Stimulated activated CD4-positive, alpha-beta T cell treated with anti-CD3 and anti-CD28 coated beads, Interleukin-15, amount 100 ng/mL, for 48 hours (primary cell): ENCODE data around the gene FGF1.
"Not testable (repeated sequence)": the region's sequence is repeated elsewhere in the genome, so short reads cannot be mapped to it uniquely, and the experiment has no call there.

Source experiments
- DNase-seq, 2 donors: peaks; one replicate each; pipeline ENCODE4 v3.0.0-alpha.2; 2020; ENCODE audit warnings: low read depth in 2 of 2

The FGF1 gene

DNA sequence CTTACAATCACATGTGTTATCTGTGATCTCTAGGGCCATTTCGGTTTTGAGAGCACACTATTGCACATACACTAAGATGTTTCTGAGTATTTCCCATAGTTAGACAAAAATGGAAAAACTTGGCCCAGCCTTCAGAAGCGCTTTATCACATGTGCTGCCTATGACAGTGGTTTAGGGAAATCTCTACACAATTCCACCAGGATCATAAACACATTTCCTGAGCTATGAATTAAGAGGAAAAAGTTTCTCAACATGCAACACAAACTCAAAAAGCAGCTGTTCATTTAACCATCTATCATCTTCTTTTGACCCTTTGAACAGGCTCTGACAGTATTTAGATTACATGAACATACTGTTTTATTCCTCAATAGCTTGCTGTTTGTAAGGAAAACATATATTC is 15.1 kb downstream of the FGF1 start:
- no peak for DNase-seq

DNA sequence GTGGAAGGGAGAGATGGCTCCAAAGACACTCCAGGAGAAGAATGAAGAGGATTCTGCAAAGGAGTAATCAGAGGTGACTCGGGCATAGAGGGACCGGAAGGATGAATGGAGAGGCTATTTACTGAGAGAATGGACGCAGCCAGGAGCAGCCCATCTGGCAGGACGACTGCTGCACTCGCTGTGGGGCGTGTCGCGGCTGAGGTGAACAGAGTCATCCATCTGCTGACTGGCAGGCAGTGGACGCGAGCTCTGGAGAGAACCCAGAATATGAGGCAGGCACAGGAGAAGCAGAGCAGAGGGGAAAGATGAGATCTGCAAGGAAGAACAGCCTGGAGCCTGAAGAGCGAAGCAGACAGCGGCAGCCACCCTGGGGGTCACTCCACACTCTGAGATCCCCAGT is 16.4 kb downstream of the FGF1 start:
- no peak for DNase-seq

DNA sequence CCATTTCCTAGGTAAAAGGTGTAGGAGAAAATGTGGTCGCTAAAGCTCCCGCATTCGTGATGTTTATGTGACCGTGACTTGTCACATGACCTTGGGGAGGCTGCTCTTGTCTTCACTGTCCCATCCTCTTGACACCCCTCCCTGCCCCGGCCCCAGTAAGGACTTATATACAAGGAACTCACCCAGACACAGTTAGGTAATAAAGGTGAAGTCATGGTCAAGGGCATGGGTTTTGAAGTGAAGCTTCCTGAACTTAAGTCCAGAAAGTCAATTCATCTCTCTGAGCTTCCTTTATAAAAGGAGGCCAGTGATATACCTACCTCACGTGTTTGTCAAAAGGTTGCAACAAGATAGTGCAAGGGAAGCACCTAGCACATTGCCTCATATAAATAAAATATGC is 17.6 kb downstream of the FGF1 start:
- no peak for DNase-seq

DNA sequence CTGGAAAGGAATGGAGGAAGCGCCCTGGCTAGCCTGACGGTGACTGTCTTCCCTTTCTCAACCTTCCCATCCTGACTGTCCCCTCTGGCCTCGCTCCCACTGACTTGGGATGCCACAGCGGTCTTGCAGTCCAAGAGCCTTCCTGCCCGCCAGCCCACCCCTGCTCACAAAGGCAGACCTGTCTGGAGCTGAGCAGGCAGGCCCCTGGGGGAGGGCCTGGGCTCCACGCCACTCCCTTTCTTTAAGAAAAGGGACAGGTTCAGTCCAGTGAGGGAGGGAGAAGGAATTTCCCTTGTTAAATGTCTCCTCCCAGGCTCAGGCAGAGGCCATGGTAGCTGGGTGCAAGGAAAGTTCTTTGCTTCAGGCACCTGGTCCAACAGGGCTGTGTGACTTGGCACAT is 18.1 kb downstream of the FGF1 start:
- DNase-seq: no peak

DNA sequence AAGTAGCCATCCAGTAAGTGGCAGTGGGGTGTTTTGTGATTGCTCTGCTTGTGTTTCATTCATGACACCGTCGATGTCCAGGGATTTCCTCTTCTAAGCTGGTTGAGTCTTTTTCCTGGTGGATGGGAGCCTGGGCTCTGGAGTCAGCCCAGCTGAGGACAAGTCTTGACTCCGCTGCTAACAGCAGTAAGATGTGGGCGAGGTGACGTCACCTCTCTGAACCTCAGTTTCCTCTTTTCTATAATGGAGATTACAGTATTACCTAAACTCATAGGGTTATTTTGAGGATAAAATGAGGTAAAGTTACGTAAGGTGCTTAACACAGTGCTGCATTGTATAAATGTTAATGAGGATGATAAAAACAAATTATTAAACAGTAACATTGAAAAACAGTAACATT is 21.3 kb downstream of the FGF1 start:
- no peak for DNase-seq

DNA sequence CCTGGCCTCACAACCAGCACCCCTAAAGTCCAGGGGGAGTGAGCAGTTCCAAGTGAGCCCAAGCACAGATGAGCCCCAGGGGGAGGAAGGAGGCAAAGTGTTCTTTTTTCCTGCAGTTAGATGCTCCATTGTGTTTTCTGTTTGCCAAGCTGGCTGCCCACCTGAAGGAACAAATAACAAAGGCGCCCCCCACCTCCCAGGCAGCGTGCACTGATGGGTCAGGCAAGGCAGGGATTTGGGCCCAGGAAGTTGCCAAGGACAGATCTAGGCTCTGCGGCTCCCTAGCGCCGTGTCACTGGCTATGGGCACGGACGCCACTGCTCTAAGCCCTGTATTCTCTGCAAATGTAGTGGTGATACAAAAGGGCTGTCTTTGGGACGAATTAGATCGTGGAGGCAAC is 21.8 kb downstream of the FGF1 start:
- no peak for DNase-seq

DNA sequence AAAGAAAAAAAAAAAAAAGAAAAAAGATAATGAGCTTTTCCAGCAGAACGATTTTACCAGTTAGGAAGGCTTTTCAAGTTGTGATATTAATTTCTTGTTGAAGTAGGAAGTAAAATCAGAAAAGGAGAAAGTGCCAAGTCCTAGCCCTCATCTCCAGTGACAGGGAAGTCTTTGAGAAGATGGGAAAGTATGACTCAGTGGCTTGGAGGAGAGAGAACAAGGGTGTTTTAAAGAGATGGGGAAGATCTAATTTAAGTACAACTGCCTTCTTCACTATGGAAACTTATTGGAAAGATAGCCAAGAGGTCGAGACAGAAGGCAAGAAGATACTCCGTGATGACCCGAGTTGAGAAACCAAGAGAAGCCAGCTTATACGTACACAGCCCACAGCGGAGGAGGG is 22.6 kb downstream of the FGF1 start:
- DNase-seq: no peak

DNA sequence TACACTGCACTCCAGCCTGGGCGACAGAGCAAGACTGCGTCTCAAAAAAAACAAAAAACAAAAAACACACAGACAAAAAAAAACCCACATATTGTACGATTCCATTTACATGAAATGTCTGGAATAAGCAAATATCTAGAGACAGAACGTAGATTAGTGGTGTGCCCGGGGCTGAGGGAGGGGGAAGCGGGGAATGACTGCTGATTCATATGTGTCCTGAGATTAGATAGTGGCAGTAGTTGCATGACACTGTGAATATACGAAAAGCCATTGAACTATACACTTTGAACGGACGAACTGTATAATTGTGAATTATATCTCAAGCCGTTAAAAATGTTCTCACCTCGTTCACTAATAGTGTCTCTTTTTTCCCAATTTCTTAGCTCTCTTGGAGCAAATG is 23.9 kb downstream of the FGF1 start:
- DNase-seq: no peak

DNA sequence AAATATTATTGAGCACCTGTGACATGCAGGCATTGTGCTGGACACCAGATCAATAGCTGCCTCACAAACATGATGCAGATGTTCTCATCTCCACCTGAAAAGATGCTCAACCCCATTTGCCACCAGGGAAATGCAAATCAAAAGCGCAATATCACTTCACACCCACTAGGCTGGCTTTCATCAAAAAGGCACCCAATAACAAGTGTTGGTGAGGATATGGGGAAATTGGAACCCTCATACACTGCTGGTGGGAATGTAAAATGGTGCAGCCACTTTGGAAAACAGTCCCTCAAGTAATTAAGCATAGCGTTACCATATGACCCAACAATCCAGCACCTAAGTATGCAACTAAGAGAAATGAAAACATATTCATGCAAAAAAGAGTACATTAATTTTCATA is 24.7 kb downstream of the FGF1 start:
- DNase-seq: no peak

DNA sequence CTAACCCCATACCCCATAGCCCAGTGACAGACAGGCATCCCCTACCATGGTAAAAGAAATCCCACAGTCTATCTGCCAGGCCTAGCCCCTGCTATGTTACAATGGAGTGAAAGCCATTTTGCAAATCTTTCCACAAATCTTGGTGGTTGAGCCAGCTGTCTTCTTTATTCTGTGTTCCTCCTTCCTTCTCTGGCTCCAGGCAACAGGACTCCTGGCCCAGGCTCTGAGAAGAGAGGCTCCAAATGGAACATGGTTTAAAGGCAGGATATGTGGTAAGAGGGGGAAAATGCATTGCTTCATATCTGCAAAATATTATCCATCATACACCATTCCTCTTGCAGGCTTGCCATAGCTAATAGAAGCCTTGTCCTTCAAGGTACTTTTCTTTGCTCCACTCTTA is 25.2 kb downstream of the FGF1 start:
- DNase-seq: no peak

DNA sequence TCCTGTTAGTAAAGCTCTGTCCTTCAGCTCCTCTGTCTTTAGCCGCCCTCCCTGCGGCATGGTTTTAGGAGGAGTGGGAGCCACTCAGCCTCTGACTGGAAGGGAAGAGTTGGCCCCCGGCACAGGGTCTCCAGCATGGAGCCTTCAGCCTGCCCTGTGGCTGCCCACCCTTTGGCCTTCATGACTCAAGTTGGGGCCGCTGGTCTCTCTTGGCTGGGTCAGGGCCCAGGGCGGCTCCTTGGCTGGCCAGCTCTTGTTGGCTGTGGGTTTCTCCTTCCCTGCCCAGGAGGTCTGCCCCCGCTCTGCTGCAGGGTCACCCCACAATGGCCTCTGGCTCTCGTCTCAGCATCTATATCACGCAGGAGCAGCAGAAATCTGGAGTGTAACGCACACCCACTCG is 25.7 kb downstream of the FGF1 start:
- no peak for DNase-seq

DNA sequence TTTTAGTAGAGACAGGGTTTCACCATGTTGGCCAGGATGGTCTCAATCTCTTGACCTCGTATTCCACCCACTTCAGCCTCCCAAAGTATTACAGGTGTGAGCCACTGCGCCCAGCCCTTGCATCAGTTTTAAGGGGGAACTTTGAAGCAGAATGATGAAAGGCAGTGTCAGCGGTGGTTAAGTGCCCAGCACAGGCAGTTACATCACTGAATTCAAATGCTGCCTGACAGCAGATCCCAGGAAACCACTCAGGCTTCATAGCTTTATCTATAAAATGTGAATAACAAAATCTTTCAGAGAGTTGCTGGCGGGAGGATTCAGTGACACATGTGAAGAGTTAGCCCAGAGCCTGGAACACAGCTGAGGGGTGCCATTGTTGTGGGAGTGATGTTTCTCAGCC is 26.5 kb downstream of the FGF1 start:
- DNase-seq: no peak

DNA sequence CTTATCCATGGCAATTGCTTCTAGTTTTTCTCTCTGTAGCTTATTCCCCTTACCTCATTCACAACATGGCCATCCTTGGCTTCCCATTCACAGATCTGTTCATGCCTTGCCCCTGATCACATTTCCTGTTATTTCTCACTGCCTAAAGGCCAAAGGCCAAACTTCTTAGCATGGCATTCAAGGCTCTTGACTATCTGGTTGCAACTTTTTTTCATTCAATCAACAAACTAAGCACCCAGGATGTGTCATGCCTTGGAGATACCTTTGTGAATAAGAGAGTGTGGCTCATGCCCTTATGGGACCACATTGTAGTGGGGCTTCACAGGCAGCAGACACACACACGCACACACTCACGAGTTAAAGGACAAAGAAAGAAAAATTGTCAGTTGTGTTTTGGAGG is 27.6 kb downstream of the FGF1 start:
- DNase-seq: no peak

DNA sequence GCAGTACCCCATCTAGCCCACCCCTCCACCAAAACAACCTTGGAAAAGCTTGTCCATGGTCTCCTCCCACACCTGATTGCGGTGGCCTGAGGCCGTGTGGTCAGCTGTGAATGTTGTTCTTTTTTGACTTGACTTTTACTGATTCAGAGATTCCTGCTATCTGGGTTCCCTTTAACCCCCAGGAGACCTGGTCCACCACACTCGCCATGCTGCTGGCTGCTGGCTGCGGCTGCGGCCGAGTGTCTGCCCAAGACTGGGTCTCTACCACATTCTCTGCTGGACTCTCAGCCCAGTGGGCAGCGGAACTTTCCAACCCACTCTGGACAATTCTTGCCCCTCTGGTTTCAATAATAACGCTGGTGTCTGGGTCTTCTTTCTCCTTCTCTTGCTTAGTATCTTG is 28.4 kb downstream of the FGF1 start:
- DNase-seq: no peak

DNA sequence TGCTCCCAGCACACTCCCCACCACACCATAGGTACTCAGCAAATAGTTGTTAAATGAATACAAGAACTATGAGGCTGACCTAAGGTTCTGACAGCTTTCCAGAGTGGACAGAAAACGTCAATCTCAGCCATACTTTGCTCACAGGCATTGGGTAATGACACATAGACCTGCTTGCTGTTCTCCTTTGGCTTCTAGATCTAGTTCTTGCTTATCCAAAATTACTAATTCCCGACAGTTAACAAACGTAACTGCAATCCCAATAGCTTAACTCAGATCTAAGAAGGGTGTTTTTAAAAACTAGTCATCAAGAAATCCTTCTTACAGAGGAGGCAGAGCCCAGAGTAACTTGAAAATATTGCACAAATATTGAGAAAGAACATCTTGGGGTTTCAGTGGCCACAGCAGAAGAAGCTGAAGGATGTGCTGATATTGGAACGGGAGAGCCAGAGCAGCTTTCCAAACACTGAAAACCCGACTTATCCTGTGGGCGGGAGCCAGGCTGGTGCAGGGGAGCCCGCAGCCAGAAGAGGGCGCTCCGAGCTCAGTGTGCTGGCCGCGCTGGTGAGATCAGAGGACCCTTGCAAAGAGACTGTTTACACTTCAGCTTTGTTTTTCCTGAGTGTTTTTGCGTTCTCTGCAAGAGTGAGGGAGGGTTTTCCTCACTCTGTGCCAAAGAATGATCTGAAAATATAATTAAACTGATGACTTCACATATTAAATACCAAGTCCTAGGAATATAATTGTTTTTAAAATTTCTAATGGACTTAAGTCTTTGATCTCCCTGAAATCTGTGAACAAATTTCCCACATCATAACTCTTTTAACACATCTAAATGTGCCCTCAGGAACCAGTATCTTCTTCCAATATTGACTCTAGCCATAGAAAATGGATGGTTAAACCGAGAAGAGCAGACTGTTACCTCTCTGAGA is 30.3 kb downstream of the FGF1 start:
- peak; percentile 33 to 63 for DNase-seq

DNA sequence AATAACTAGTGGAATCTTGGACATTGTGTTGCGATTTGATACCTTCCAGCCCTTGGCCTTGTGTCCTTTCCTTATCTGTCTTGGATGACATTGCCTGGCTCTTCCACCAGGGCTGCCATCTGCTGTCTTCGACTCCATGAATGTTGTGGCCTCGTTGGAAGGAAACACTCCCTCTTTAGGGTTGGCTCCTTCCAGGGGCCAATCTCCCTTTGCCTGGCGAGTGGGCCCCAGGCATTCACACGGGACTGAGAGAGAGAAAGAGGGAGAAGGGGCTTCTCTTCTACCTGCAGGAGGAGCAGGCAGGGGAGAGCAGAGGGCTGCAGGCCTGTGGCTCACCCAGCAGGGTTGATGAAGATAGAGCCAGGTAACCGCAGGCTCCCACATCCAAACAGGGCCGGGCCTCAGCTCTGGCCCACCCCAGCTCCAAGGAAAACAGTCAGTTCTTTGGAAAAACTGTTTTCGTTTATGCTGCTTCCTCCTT is 31.3 kb downstream of the FGF1 start:
- DNase-seq: no peak

DNA sequence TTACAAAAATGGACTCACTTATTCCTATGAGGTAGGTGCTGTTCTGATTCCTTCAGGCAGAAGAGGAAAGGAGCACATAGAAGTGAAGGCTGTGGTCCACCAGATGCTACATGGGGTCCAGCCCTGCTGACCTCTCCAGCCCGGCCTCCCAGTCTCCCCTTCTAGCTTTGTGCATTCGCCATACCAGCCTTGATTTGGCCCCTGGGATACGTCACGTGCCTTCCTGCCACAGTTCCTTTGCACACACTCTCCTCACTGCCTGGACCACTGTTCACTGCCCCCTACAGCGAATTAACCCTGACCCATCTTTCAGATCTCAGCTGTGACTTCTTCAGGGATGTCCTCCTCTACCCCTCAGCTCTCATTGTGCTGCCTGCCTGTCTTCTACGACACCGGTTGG is 32.6 kb downstream of the FGF1 start:
- DNase-seq: no peak

DNA sequence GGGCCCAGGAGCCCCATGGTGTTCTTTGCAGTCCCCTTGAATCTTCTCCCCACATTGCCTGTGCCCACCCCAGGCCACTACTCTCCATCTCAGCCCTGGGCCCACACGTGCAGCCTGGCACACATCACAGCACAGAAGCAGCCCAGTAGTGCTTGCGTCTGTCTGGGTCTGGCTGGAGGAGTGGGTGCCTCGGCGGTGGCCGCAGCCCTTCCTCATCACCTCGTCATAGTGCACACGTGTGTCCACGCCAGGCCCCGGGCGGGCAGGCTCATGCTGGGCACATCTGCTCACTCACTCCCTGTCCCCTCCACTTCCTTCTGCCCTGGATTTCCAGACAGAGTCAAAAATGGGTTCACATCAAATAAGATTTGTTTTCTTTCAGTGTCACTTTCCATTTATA is 33.3 kb downstream of the FGF1 start:
- DNase-seq: no peak

DNA sequence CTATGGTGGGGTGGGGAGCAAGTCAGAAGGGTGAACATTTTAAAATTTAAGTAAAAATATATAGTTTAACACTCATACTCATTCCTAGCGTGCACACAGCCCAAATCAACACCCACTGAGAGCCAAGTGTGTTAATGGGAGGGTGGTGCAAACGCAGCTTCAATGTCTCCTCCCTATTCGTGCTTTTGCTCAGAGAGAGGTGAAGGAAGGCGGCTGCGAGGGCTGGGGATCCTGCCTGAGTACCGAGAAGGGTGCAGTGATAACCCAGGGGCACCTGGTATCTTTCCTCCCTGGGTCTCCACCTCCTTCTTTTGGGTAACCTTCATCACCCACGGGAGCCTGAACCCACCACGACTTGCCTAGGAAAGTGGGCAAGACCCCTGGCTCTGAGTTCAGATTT is 35.0 kb downstream of the FGF1 start:
- no peak for DNase-seq

DNA sequence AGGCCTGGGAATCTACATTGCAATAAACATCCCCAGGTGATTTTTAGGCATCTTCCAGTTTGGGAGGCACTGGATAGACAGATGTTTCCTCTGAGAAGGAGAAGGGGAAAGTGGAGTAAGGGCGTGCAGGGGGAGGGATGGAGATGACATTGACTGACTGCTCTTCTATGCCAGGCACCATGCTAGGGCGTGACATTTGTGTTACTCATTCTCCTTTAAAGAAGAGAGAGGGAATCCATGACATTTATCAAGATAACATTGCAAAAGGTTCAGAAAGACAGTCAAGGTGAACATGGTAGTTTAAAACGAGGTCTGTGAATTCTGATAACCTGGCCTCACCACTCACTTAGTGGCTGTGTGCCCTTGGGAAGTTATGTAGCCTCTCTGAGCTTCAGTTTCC is 35.8 kb downstream of the FGF1 start:
- no peak for DNase-seq

DNA sequence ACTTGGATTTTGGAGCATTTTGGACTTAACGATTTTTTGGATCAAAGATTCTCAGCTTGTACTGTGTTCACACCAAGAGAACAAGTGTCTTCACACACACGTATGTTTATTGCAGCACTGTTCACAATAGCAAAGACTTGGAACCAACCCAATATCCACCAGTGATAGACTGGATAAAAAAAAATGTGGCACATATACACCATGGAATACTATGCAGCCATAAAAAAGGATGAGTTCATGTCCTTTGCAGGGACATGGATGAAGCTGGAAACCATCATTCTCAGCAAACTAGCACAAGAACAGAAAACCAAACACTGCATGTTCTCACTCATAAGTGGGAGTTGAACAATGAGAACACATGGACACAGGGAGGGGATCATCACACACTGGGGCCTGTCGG is 37.8 kb downstream of the FGF1 start:
- DNase-seq: not testable (repeated sequence)

DNA sequence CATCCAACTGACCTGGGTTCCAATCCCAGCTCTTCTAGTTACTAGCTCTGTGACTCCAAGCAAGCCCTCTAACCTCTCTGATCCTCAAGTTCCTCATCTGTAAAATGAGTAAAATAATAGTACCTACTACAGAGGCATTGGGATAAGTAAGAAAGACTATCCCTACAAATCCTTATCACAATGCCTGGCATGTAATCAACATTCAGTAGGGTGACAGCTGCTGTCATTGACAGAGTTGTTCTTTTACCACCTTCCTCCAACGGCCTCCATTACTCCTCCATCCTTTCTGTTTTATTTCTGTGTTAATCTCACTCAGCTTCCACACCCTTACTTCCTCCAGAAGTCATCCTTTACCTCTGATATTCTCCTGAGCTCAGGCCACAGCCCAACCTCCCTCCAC is 40.4 kb downstream of the FGF1 start:
- DNase-seq: no peak

DNA sequence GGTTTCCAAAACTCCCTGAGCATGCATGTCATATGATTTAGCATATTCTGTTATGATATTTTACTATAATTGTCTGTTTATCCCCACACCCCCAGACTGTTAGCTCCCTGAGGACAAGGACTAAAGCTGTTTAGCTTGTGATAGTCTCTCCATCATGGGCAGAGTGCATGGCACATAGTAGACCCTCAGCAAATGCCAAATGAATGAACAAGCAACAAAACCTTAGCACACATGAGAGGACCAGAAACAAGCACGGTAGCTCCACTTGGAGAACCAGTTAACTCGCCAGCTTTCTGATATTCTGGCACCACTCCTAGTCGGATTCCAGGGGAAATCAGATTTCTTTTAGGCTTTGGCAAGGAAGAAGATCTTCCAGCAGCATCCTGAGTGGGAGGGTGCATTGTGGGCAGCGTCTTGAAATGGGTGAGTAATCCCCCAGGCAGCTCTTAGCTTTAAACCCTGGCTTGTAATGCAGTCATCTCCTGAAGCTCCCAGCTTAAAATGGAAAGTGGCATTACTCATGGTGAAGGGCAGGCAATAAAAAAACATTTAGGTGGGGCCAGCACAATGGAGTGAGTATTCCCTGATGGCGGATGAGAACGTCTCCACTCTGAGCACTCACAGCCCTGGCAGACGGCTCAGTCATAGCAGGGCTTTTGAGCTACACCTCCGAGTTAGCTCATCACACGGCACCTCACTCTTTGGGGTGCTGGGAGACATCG is 41.1 kb downstream of the FGF1 start:
- no peak for DNase-seq
